SK-N-DZ (cell line): ENCODE measurements around the gene USP36. TPM values are rescaled to one million over a fixed set of nuclear protein-coding genes. Genes with fewer than 3 reads are reported as not detected.
"Not testable (repeated sequence)": the region's sequence is repeated elsewhere in the genome, so short reads cannot be mapped to it uniquely, and the experiment has no call there.

Source experiments
- DNase-seq: peaks from one replicate; pipeline ENCODE4 v3.0.0-alpha.2; 2015; ENCODE audit warnings: low spot score
- polyA plus RNA-seq, 2 experiments: library from polyadenylated mRNA; depleted of rRNA; stranded (reverse); fragments of >200 nt; gene quantifications; 2 replicates each; pipeline ENCODE4 v1.2.3, GENCODE V29; 2014

USP36 gene
- polyA plus RNA-seq (2014; cell fraction: cytosol; rRNA removed): 29.6 and 34.0 TPM in 2 replicates
- polyA plus RNA-seq (2014; cell fraction: nucleus; rRNA removed): 62.2 and 84.2 TPM in 2 replicates

- peak; percentile 99 for DNase-seq
Measured at GRCh38 chr17:78840780-78841611, at the start of gene USP36. Gene USP36 (minus strand): TSS chr17:78840814. CDS start chr17:78836363, 4,451 bp downstream.

GRCh38 chr17:78890096-78890495 is 49.5 kb upstream of the USP36 start:
- not testable (repeated sequence) for DNase-seq

- no peak for DNase-seq
Measured at GRCh38 chr17:78889531-78889930, 48.9 kb upstream of the USP36 start.

GRCh38 chr17:78888941-78889518 is 48.4 kb upstream of the USP36 start:
- DNase-seq: no peak

GRCh38 chr17:78886954-78887353 is 46.3 kb upstream of the USP36 start:
- no peak for DNase-seq

DNA sequence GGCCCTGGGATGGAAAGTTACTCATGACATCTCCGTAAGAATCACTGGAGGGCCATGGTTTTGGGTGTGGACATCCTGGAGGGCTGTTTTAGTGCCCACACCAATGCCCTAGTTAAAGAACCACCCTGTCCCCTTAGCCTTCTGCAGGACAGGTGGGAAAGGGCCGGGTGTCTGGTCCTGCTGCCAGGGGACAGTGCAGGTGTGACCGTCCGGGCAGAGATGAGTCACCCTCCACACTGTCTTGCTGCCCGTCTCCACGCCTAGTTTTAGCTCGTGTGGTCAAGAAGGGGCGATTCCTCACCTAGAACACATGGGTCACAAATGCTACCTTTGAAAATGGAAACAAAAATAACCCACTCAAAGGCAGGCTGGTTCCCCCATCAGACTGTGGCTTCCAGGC is 45.3 kb upstream of the USP36 start:
- no peak for DNase-seq

- DNase-seq: no peak
Measured at GRCh38 chr17:78884876-78885667, 44.5 kb upstream of the USP36 start.

DNA sequence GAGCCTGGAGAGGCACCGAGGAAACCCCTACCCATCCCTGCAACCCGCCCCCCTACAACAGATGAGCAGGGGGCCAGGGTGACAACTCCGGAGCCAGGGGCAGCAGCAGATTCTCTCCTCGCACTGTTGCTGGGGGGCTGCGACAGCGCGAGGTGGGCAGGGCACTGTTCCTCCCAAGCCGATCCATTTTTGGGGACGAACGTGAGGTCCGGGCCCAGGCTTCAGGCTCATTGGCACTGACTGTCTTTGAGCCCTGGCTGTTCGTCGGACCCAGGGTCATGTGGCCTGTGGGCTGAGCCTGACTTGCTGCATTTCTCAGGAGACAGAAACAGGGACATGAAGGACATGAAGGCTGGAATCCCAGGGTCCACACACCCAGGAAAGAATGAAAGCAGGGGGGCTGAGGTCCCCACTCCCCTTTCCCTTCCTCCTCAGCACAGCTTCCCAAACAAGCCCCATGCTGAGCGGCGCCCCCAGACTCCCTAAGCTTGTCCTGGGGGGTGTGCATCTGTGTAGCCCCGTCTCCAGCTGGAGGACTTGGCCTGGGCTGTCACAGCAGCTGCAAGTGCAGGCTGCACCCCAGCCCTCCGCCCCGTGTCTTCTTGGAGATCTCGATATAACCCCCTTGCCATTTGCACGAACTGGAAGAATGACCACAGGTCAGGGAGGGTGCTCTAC is 43.7 kb upstream of the USP36 start:
- peak; percentile 29 for DNase-seq

GRCh38 chr17:78883533-78884131 is 43.0 kb upstream of the USP36 start:
- peak; percentile 71 for DNase-seq

DNA sequence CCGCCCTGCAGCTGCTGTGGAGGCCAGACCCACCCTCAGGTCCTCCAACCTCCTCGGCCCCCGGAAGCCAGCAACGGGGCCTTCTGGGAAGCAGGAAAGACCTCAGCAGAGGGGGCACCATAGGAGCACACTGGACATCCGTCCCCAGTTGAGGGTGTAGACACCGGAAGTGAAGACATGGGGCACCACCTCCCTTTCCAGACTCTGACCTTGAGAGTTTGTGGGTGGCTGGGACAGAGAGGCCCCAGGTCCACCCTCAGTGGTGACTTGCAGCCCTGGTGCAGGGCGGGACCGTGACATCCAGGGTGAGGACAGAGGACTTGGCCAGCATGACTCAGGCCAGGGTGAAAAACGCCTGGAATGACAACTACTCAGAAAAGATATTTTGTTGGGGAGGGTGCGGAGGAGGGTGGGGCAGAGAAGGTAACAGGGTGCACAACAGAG is 42.5 kb upstream of the USP36 start:
- DNase-seq: peak; percentile 70

- no peak for DNase-seq
Measured at GRCh38 chr17:78882540-78883088, 42.0 kb upstream of the USP36 start.

DNA sequence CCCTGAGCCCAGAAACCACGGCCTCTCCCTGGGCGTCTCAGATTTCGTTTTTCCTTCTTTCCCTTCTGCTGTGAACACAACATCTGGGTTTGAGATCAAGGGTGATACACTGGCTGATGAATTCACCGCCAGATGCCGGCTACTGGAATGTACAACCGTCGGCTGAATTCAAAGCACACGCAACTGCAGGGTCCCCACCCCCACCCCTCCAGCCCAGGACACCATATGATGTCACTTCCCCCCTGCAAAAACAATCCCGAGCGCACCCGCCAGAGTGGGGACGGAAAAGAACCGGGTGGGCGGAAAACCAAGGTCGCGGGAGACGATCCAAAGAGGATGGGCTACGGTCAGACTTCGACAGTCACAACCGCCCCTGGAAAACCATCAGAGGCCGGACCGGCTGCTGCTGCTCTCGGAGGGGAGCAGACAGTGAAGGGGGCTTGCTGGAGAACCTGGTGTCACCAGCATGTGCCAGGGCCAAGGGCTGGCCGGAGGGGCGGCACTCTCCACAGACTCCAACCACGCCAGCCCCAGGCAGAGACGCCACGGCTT is 39.1 kb upstream of the USP36 start:
- no peak for DNase-seq

- no peak for DNase-seq
Measured at GRCh38 chr17:78878871-78879527, 38.4 kb upstream of the USP36 start.

DNA sequence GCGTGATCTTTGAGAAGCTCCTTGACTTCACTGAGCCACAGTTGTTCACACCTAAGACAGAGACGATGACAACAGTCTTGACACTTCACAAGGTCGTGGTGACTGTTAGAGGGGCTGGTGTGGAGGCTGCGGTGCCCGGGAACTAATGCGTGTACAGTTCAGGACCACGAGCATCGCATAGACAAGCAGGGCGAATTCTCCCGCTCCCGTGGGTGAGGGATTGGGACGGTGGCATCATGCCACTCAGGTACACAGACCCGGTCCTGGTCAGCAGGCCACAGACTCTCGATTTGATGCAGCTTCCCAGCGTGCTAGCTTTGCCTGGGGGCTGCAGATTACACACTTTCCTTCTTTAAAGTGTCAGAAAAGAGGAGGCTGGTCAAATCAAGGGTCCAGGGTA is 37.6 kb upstream of the USP36 start:
- DNase-seq: no peak

- not testable (repeated sequence) for DNase-seq
Measured at GRCh38 chr17:78876954-78877517, 36.4 kb upstream of the USP36 start.

DNA sequence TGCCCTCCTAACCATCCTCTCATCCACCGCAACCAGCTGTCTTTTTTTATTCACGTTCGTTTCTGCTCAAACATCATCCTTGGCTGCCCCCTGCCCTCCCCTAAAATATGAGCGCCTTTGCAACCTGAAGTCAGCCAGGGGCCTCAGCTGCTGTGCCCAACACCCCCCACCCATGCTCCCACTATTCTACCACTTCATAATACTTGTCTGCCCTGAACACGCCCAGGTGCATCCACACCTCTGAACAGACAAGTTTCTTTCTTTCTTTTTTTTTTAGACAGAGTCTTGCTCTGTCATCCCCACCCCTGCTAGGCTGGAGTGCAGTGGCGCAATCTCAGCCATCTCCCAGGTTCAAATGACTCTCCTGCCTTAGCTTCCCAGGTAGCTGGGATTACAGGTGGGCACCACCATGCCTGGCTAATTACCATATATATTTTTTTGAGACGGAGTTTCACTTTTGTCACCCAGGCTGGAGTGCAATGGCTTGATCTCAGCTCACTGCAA is 35.5 kb upstream of the USP36 start:
- DNase-seq: no peak

- DNase-seq: peak; percentile 56
Measured at GRCh38 chr17:78875363-78876093, 34.9 kb upstream of the USP36 start.

- no peak for DNase-seq
Measured at GRCh38 chr17:78873519-78874340, 33.1 kb upstream of the USP36 start.
